Activated B cell treated with CpG ODN at 0.5 μM for 24 hours (primary cell): ENCODE data around the gene SAYSD1. TPM values are rescaled to one million over a fixed set of nuclear protein-coding genes. Genes with fewer than 3 reads are reported as not detected.

Experiments used
- ATAC-seq: fragments of 200-7000 bp; cut with Tn5 transposase; one replicate; pipeline ENCODE4 v1.10.0; 2021; ENCODE audit warnings: low read depth, mild to moderate bottlenecking, moderate library complexity
- CTCF ChIA-PET: fragments of 350-600 bp; sonication (Branson Sonifier 250); formaldehyde crosslinking; loops from one replicate; lab custom pipeline; 2021; ENCODE audit warnings: antibody characterized with exemption; lab: Charles Lee
- POLR2A ChIA-PET: fragments of 350-600 bp; sonication (Branson Sonifier 250); formaldehyde crosslinking; loops from one replicate; lab custom pipeline; 2021; ENCODE audit warnings: antibody characterized with exemption; lab: Charles Lee
- DNase-seq: peaks from one replicate; pipeline ENCODE4 v3.0.0; 2022
- H3K27ac Mint-ChIP-seq: one replicate; pipeline ENCODE4 v1.8.0; 2020; ENCODE audit warnings: mixed read lengths
- H3K27me3 Mint-ChIP-seq: one replicate; pipeline ENCODE4 v1.8.0; 2021; ENCODE audit warnings: mixed read lengths
- H3K36me3 Mint-ChIP-seq: one replicate; pipeline ENCODE4 v1.8.0; 2021; ENCODE audit warnings: low read depth, mixed read lengths
- H3K4me1 Mint-ChIP-seq: one replicate; pipeline ENCODE4 v1.8.0; 2021; ENCODE audit warnings: mixed read lengths
- H3K4me3 Mint-ChIP-seq: one replicate; pipeline ENCODE4 v1.8.0; 2020; ENCODE audit warnings: mild to moderate bottlenecking, mixed read lengths
- H3K9me3 Mint-ChIP-seq: one replicate; pipeline ENCODE4 v1.8.0; 2020; ENCODE audit warnings: mixed read lengths
- intact Hi-C: fragments of 100-400 bp; cut with micrococcal nuclease; formaldehyde crosslinking; loops from one replicate; pipeline ENCODE4 v1.15.1; 2024
- total RNA-seq: library from RNA; stranded (reverse); gene quantifications from 2 replicates; pipeline ENCODE4 v1.2.3, GENCODE V29; 2022
- TF ChIP-seq, protein P1 (sequence below): fragments of 200-600 bp; IDR thresholded peaks from one replicate; pipeline ENCODE4 v1.8.0; 2022; ENCODE audit warnings: antibody characterized with exemption, mild to moderate bottlenecking

Gene SAYSD1
- total RNA-seq, 1 donor from 2014 or later, result 9.6 TPM

DNA sequence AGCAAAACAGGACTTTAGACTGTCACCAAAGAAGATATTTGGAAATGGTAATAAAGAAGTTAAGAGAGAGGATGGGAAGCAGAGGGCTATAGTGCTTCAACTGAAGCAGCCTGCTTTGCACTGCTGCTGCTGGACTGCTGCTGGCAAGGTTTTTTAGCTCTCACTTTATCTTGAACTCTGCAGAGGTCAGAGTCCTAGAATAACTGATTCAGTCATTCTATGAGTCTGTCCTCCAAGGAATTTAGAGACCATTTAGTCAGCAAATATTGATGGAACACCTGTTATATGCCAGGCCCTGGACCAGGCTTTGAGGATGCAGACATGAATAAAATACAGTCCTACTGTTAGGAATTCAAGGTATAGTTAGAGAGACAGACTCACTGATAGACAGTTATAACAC is 9.1 kb upstream of the SAYSD1 start:
- Mint-ChIP-seq H3K27me3 (peaks cover 23% of the 10 kb centered on the region), H3K4me3 (no peak overlapping the region), H3K9me3 (no peaks in the 10 kb centered on the region), H3K27ac (no peak overlapping the region), H3K36me3 (no peaks in the 10 kb centered on the region), H3K4me1 (no peaks in the 10 kb centered on the region)
- ATAC-seq (no peak), DNase-seq (no peak)
- ChIA-PET POLR2A (no interaction called here), CTCF (no interaction called here)
- TF ChIP-seq, protein P1, sequence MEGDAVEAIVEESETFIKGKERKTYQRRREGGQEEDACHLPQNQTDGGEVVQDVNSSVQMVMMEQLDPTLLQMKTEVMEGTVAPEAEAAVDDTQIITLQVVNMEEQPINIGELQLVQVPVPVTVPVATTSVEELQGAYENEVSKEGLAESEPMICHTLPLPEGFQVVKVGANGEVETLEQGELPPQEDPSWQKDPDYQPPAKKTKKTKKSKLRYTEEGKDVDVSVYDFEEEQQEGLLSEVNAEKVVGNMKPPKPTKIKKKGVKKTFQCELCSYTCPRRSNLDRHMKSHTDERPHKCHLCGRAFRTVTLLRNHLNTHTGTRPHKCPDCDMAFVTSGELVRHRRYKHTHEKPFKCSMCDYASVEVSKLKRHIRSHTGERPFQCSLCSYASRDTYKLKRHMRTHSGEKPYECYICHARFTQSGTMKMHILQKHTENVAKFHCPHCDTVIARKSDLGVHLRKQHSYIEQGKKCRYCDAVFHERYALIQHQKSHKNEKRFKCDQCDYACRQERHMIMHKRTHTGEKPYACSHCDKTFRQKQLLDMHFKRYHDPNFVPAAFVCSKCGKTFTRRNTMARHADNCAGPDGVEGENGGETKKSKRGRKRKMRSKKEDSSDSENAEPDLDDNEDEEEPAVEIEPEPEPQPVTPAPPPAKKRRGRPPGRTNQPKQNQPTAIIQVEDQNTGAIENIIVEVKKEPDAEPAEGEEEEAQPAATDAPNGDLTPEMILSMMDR, result no peak
- intact Hi-C loops, result no loop called here

GRCh38 chr6:39118921-39119320 is 3.9 kb upstream of the SAYSD1 start:
- DNase-seq, result no peak
- H3K27me3 Mint-ChIP-seq, result peaks cover 12% of the 10 kb centered on the region
- ATAC-seq, result no peak
- no peak overlapping the region for H3K27ac Mint-ChIP-seq
- POLR2A ChIA-PET, result no interaction called here
- TF ChIP-seq, protein P1, result no peak
- CTCF ChIA-PET, result no interaction called here
- H3K36me3 Mint-ChIP-seq, result peaks cover 2% of the 10 kb centered on the region
- H3K4me3 Mint-ChIP-seq, result no peak overlapping the region
- intact Hi-C loops, result no loop called here
- H3K4me1 Mint-ChIP-seq, result peaks cover 14% of the 10 kb centered on the region
- no peaks in the 10 kb centered on the region for H3K9me3 Mint-ChIP-seq

DNA sequence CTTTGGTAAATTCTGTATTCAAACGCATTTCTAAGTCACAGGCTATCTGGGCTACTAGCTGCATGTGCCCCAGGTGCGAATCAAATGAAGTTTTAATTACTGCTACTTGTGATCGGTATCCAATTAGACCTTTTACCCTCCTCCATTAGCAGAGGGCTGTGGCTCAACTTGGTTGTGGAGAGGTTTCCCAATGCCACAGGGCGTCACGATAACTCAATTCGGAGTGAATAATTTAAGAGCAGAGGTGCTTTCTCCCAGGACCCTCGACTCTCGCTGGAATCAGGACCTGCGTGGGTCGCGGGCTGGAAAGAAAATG is 640 bp downstream of the SAYSD1 start:
- intact Hi-C loops, result loop anchor here (2.0 to 5.0 kb wide), 2 partner anchors 1417 to 1958 kb away; partner anchors contain the start of genes MDGA1, NFYA and OARD1
- Mint-ChIP-seq H3K27me3 (no peaks in the 10 kb centered on the region), H3K36me3 (peaks cover 15% of the 10 kb centered on the region), H3K4me3 (peak overlapping the region; percentile 94), H3K27ac (peak overlapping the region; percentile 94), H3K4me1 (peaks cover 35% of the 10 kb centered on the region), H3K9me3 (no peaks in the 10 kb centered on the region)
- ChIA-PET CTCF (interaction anchor here (3.0 kb wide), 1 partner anchor 12 kb away, joined by 7 read pairs; no protein-coding TSS in a partner anchor), POLR2A (interaction anchor here (1.1 to 1.7 kb wide), 4 partner anchors 11 to 1296 kb away, joined by 3 to 6 read pairs (median 4); no protein-coding TSS in a partner anchor)
- TF ChIP-seq, protein P1, result no peak
- DNase-seq (no peak), ATAC-seq (peak; percentile 3)

- Mint-ChIP-seq H3K4me3 (peak overlapping the region; percentile 94), H3K9me3 (no peaks in the 10 kb centered on the region), H3K27me3 (no peaks in the 10 kb centered on the region), H3K4me1 (peaks cover 35% of the 10 kb centered on the region), H3K36me3 (peaks cover 21% of the 10 kb centered on the region), H3K27ac (peak overlapping the region; percentile 94)
- ChIA-PET CTCF (interaction anchor here (3.0 kb wide), 1 partner anchor 12 kb away, joined by 7 read pairs; no protein-coding TSS in a partner anchor), POLR2A (interaction anchor here (1.7 kb wide), 1 partner anchor 12 kb away, joined by 6 read pairs; no protein-coding TSS in a partner anchor)
- intact Hi-C loops, result loop anchor here (2.0 to 5.0 kb wide), 2 partner anchors 1416 to 1959 kb away; partner anchors contain the start of genes MDGA1, NFYA and OARD1
- no peak for DNase-seq
- TF ChIP-seq, protein P1, result no peak
- ATAC-seq, result no peak
Observed at GRCh38 chr6:39113788-39114187, 1.2 kb downstream of the SAYSD1 start.

DNA sequence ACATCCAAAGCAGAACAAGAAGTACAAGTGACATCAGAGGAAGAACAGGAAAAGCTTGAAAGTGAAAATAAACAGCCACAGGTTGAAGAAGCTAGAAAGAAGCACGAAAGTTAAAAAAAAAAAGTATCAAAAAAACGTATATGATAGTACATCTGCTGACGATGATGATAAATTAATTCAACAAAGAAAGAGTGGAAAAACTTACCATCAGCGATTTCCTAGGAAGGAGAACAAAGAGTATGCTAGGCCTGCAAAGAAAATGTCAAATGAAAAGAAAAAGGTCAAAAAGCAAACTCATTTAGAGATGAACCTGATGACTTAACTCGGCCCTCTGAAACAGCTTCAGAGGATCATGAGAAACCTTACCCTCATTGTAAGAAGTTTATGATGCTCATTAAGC is 3.7 kb downstream of the SAYSD1 start:
- CTCF ChIA-PET, result no interaction called here
- Mint-ChIP-seq H3K4me1 (peaks cover 35% of the 10 kb centered on the region), H3K27me3 (no peaks in the 10 kb centered on the region), H3K36me3 (peaks cover 25% of the 10 kb centered on the region), H3K4me3 (no peak overlapping the region), H3K27ac (no peak overlapping the region), H3K9me3 (no peaks in the 10 kb centered on the region)
- intact Hi-C loops, result loop anchor here (5.0 kb wide), 1 partner anchor 1414 kb away; the partner anchor contains the start of gene MDGA1
- TF ChIP-seq, protein P1, result no peak
- DNase-seq, result no peak
- POLR2A ChIA-PET, result no interaction called here
- ATAC-seq, result no peak
